ENCODE data around the gene CDK5RAP3.

The CDK5RAP3 gene

DNA sequence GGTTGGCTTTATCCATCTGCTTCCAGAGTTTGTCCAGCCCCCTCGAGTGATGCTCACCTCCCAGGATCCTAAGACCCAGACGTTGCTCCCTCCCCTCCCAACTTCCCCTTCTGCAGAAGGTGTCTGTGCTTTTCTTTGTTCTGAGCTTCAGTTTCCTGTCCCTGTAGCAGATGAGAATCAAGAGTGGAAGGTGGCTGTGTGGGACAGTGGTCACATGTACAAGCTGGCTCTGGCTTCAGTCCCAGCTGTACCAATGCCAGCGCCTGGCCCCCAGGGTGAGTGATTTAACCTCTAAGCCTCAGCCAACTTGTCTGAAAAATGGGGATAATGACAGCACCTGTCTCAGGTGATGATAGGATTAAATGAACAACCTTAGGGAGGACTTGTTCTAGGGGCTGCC is 21.0 kb upstream of the CDK5RAP3 start:
- DNase-seq: no peak

GRCh38 chr17:47950448-47950847 is 20.5 kb upstream of the CDK5RAP3 start:
- no peak for DNase-seq

- DNase-seq: no peak
Measured at GRCh38 chr17:47952171-47953021, 18.5 kb upstream of the CDK5RAP3 start.

GRCh38 chr17:47953909-47954308 is 17.0 kb upstream of the CDK5RAP3 start:
- DNase-seq: no peak

DNA sequence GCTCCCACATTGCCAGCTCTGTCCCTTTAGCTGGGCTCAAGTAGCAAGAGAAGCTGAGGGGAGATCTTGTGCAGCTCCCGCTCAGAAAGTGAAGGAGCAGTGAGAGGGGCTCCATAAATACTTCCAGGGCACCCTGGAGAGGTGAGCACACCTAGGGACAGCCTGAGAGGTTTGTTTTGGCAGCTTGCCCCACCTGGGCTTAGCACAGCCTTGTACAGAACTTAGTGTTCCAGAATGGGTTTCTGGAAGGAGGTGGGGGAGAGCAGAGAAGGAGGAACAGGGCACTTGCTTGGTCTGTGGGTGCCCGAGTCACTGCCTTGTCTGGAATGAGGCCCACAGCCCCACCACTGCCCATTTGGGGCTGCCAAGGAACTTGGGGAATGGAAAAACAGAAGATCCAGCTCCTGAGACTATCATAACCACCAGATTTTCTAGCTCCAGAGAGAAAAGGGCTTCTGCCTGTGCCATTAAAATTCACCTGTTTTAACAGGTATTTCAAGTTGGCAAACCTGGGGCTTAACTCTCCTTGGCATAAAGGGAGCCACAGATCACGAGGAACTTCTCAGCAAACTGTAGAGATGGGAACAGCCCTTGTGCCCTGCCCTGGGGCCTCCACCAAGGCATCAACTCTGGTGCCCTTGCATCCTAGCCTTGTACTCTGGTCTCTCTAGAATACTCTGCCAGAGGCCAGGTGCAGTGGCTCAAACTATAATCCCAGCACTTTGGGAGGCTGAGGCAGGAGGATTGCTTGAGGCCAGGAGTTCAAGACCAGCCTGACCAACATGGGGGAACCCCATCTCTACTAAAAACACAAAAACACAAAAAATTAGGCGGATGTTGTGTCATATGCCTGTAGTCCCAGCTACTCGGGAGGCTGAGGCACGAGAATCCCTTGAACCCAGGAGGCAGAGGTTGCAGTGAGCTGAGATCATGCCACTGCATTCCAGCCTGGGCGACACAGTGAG is 15.1 kb upstream of the CDK5RAP3 start:
- no peak for DNase-seq

DNA sequence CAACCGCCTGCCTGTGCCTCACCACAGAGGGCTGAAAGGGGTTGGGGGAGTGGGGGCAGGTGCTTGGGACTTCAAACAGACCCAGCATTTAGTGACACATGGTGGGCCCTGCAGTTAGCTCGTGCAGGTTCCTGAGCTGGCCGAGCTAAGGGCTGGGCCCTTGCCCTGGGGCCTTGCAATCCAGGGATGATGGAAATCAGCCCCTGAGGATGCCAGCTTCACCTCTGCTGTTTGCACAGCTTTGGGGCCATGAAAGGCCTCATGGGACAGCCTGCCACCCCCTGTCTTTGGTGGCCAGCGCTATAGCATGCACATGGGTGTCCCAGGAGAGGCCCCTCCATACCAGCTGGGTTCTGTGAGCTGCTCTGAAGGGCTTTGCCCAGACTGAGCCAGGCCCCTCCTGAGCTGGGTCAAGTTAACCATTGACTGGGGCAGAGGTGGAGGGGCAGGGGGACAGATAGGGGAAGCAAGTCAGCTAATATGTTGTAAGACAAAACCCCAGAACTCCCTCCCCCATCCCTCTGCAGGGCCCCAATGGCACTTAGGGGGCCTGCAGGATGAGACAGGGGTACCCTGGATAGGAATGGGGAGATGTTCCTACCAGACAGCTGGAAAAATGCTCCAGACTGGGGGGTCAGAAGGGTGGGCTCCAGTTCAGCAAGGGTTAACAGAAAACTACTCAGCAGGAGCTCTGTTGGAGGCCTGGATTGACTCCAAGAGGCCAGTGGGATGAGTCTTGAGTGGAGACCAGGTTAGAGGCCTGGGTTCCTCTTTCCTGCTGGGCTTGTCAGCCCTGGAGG is 13.9 kb upstream of the CDK5RAP3 start:
- no peak for DNase-seq

- no peak for DNase-seq
Measured at GRCh38 chr17:47957591-47958490, 13.1 kb upstream of the CDK5RAP3 start, which contains the start of gene PRR15L. Gene PRR15L, minus strand, starts transcription at chr17:47957883. Its CDS starts 4,649 bp downstream, at chr17:47953234.

DNA sequence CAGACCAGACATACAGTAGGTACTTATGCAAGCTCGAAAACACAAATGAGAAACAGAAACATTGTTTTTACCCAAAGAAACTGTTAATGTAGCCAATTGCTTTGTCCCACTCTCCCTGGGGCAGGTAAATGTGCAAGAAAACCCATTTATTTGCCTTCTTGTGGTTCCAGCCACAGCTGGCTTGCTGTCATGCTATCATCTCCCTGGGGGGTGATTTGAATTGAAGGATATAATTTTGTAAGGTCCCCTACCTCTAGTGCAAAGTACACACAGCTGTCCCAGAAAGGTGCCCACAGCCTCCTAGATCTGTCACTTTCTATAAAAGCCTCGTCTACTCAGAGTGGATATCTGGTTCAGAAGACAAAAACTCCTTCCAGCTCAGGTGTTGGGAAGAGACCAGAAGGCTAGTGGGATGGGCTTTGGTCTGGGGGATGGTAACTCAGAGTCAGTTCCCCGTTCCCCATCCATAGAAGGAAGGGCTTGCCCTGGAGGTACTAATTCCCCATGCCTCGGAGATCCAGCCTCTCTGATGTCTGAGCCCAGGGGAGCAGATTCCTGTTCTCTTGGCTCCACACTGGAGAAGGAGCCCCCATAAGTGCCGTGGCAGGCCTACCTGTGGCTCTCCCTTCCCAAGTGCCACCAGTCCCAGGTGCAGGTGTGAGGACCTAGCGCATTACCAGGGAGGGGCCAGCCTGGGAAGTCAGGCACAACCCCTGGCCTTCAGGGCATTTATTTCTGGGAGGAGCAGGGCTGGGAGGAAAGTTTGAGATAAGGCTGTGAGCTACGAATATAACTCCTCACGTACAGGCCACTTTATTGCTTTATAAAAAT is 10.9 kb upstream of the CDK5RAP3 start:
- DNase-seq: no peak

DNA sequence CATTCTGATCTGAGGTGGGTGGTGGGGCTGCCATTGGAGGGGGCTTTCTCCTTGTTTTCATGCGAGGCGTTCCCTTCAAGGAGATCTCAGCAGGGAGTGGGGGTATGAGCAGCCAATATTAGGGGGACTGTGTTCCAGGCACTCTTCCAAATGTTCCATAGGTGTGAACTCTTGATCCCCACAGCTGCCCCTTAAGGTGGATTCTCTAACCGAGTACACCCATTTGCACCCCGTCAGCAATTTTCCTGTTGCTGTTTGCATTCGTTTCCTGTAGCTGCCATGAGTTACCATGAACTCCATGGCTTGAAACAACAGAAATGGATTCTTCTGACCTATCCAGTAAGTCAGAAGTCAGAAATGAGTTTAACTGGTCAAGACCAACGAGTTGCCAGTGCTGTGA is 9.5 kb upstream of the CDK5RAP3 start:
- no peak for DNase-seq

DNA sequence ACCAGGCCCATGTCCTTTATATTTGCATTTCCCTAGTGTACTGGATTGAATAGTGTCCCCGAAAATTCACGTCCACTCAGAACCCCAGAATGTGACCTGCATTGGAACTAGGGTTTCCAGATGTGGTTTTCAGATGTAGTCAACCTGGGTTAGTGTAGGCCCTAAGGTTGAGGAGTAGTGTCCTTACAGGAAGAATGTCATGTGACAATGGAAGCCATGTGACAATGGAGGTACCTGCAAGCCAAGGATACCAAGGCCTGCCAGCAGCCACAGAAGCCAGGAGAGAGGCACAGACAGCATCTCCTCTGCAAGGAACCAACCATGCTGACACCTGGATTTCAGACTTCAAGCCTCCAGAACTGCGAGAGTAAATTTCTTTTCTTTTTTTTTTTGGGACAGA is 8.0 kb upstream of the CDK5RAP3 start:
- DNase-seq: no peak

- no peak for DNase-seq
Measured at GRCh38 chr17:47964856-47965255, 6.1 kb upstream of the CDK5RAP3 start.

- DNase-seq: no peak
Measured at GRCh38 chr17:47966079-47966519, 4.8 kb upstream of the CDK5RAP3 start.

DNA sequence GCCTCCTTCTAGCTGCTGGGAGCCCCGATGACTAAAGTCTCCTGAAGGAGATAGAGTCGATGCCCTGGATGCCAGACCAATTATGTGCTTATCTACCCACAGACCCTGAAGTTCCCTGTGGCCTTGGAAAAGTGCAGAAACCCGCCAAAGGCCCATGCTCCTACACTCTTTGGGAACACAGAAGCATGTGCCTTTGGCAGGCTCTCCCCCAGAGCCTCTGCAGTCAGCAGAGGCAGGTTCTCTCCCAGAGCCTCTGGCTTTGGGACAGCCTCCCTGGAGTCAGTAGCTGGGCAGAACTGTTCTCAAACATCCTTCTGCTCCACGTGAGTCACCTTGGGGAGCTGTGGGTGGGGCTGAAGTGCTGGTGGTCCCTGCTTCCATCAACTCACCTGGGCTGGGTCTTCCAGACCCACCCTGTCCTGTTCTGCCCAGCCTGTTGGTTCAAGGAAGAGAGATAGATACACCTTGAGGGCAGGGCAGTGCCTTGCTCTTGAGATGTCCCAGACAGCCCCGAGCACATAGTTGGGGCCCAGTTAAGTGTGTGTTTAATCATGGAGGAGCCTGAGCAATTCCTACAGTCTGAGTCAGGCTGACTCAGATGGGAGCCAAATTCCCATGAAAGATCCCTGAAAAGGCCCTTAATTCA is 3.2 kb upstream of the CDK5RAP3 start:
- no peak for DNase-seq

DNA sequence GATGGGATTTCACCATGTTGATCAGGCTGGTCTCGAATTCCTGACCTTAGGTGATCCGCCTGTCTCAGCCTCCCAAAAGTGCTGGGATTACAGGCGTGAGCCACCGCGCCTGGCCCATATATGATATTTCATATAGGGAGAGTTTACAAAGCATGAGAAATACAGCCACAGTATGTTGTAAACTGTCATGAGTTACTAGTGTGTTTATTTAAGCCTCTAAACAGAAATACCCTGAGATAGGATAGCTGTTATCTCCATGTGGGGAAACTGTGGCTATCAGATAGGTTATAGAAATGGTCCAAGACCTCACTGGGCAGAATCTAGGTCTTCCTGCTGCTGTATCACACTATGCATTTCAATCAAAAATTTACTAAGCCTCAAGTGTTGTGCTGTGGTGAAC is 2.1 kb upstream of the CDK5RAP3 start:
- no peak for DNase-seq

- DNase-seq: no peak
Measured at GRCh38 chr17:47969930-47970724, 786 bp upstream of the CDK5RAP3 start.

GRCh38 chr17:47973541-47973940 is 2.6 kb downstream of the CDK5RAP3 start:
- DNase-seq: no peak

DNA sequence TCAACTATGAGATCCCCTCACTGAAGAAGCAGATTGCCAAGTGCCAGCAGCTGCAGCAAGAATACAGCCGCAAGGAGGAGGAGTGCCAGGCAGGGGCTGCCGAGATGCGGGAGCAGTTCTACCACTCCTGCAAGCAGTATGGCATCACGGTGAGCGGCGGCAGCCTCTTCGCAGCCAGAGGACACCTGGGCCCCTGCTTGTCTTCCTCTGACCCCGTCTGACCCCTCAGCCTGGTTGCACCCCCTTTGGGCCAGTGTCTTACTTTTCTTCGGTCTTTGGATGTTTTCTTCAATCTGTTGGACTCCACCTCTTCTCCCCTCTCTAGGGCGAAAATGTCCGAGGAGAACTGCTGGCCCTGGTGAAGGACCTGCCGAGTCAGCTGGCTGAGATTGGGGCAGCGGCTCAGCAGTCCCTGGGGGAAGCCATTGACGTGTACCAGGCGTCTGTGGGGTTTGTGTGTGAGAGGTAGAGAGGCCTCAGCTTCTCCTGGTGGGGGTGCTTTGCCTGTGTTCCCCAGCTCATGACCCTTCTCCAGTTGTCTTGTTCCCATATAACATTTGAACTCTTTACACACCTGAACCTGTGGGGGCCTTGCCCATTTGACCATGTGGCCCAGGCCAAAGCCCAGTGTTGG is 4.4 kb downstream of the CDK5RAP3 start:
- DNase-seq: no peak

GRCh38 chr17:47975823-47976205 is 4.9 kb downstream of the CDK5RAP3 start:
- no peak for DNase-seq

DNA sequence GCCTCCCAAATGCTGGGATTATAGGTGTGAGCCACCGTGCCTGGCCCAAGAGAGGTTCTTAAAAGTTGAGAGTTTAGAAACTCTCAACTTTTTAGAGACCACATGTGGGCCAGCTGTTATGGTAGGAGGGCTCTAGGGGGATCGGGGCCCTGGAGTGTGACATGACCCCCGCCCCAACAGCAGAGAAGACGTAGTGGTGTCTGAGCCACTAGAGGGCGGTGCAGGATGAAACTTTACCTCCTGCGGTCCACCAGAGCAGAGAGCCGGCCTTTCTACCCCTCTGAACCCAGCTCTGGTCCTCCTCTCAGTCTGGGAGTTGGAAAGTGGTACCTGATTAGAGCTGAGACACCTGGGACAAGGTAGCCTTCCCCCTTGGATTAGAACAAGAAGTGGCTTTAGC is 7.4 kb downstream of the CDK5RAP3 start:
- DNase-seq: peak; percentile 51
